Mucosa of descending colon (tissue), 3 donors: ENCODE measurements around the gene PLEKHG4B. TPM values are rescaled to one million over a fixed set of nuclear protein-coding genes. Genes with fewer than 3 reads are reported as not detected.
"Not testable (repeated sequence)": the region's sequence is repeated elsewhere in the genome, so short reads cannot be mapped to it uniquely, and the experiment has no call there.

Experiments used
- ATAC-seq: fragments of 200-7000 bp; cut with Tn5 transposase; one replicate; pipeline ENCODE4 v1.9.1; 2020; ENCODE audit warnings: mild to moderate bottlenecking, moderate library complexity
- DNase-seq, 3 donors: peaks; one replicate each; pipeline ENCODE4 v3.0.0-alpha.2; 2020
- H3K36me3 ChIP-seq: fragments of 200-600 bp; one replicate; pipeline ENCODE4 v1.8.0; 2021; ENCODE audit warnings: low read depth, mild to moderate bottlenecking
- H3K4me1 ChIP-seq: fragments of 200-600 bp; one replicate; pipeline ENCODE4 v1.8.0; 2021; ENCODE audit warnings: low read depth, mild to moderate bottlenecking
- H3K4me3 ChIP-seq: fragments of 200-600 bp; one replicate; pipeline ENCODE4 v1.8.0; 2021; ENCODE audit warnings: mild to moderate bottlenecking
- H3K9me3 ChIP-seq: fragments of 200-600 bp; one replicate; pipeline ENCODE4 v1.8.0; 2021; ENCODE audit warnings: mild to moderate bottlenecking
- intact Hi-C, 2 donors: fragments of 100-400 bp; cut with DNase I in 1 of 2; cut with micrococcal nuclease in 1 of 2; formaldehyde crosslinking; loops; one replicate each; pipeline versions ENCODE4 v1.11.0 to v1.11.1; 2022; cut with DNase I, micrococcal nuclease
- total RNA-seq, 3 donors: library from RNA; stranded (reverse); fragmentation: NEBNext Ultra II Directional in 2 of 3; extraction: Animal tissue kit (Norgen Biotek cat#: 25700) in 2 of 3; gene quantifications; one replicate each; pipeline versions ENCODE4 v1.2.1 to v1.2.4, GENCODE V29; 2021 to 2023
- TF ChIP-seq, protein P1 (sequence below): fragments of 200-600 bp; IDR thresholded peaks from one replicate; pipeline ENCODE4 v1.8.0; 2022; ENCODE audit warnings: antibody characterized with exemption, mild to moderate bottlenecking
- donor health status: DM: no; HTN: no; CAD: no; lungs with moderate emphysema.
- donor health status: DM: no; HTN: no; CAD: no.
- donor health status: DM: no; HTN: yes; CAD: no.

Gene PLEKHG4B
- total RNA-seq, 3 donors from 2014 or later = 0.09 to 3.0 (median 0.36) TPM

DNA sequence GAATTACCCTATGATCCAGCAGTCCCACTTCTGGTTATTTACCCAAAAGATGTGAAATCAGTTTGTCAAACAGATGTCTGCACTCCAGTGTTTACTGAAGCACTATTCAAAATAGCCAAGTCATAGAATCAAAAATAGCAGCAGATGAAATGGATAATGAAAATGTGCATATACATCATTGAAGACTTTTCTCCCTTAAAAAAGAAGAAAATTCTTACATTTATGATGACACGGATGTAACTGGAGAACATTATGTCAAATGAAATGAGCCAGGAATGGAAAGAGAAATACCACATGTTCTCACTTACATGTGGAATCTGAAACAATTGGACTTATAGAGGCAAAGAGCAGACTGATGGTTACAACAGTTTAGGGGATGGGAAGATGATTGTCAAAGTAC, 21.5 kb upstream of the PLEKHG4B start:
- intact Hi-C loops = no loop called here
- H3K4me1 ChIP-seq = no peaks in the 10 kb centered on the region
- no peak overlapping the region for H3K4me3 ChIP-seq
- no peaks in the 10 kb centered on the region for H3K36me3 ChIP-seq
- TF ChIP-seq, protein P1, sequence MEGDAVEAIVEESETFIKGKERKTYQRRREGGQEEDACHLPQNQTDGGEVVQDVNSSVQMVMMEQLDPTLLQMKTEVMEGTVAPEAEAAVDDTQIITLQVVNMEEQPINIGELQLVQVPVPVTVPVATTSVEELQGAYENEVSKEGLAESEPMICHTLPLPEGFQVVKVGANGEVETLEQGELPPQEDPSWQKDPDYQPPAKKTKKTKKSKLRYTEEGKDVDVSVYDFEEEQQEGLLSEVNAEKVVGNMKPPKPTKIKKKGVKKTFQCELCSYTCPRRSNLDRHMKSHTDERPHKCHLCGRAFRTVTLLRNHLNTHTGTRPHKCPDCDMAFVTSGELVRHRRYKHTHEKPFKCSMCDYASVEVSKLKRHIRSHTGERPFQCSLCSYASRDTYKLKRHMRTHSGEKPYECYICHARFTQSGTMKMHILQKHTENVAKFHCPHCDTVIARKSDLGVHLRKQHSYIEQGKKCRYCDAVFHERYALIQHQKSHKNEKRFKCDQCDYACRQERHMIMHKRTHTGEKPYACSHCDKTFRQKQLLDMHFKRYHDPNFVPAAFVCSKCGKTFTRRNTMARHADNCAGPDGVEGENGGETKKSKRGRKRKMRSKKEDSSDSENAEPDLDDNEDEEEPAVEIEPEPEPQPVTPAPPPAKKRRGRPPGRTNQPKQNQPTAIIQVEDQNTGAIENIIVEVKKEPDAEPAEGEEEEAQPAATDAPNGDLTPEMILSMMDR = no peak
- no peaks in the 10 kb centered on the region for H3K9me3 ChIP-seq
- DNase-seq = no peak
- no peak for ATAC-seq

DNA sequence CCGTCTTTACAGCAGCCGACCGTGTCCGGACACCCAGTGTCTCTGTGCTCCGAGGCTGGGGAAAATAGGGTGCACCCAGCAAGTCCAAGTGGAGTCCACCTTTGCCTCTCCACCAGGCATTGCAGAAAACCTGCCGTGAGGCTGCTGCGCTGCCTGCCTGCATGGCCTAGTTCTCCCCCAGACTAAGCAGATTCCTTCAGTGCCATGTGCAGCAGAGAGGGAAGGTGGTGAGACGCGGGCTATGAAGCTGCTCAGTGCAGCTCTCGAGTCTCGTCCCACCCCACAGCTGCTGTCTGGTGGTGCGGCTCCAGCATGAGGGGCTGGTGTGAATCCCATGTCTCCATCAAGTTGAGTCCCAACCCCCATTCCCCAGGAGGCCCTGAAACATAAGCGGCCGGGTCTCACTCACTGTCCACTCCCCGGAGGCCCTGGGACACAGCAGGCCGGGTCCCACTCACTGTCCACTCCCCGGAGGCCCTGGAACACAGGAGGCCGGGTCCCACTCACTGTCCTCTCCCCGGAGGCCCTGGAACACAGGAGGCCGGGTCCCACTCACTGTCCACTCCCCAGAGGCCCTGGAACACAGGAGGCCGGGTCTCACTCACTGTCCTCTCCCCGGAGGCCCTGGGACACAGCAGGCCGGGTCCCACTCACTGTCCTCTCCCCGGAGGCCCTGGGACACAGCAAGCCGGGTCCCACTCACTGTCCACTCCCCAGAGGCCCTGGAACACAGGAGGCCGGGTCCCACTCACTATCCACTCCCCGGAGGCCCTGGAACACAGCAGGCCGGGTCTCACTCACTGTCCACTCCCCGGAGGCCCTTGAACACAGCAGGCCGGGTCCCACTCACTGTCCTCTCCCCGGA, 19.4 kb upstream of the PLEKHG4B start:
- H3K9me3 ChIP-seq, H3K4me1 ChIP-seq, DNase-seq, H3K4me3 ChIP-seq, ATAC-seq, H3K36me3 ChIP-seq, intact Hi-C loops: not testable (repeated sequence)

DNA sequence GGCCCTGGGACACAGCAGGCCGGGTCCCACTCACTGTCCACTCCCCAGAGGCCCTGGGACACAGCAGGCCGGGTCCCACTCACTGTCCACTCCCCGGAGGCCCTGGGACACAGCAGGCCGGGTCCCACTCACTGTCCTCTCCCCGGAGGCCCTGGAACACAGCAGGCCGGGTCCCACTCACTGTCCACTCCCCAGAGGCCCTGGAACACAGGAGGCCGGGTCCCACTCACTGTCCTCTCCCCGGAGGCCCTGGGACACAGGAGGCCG, 18.9 kb upstream of the PLEKHG4B start:
- H3K4me3 ChIP-seq, H3K36me3 ChIP-seq, H3K4me1 ChIP-seq, ATAC-seq, H3K9me3 ChIP-seq, DNase-seq, intact Hi-C loops: not testable (repeated sequence)

DNA sequence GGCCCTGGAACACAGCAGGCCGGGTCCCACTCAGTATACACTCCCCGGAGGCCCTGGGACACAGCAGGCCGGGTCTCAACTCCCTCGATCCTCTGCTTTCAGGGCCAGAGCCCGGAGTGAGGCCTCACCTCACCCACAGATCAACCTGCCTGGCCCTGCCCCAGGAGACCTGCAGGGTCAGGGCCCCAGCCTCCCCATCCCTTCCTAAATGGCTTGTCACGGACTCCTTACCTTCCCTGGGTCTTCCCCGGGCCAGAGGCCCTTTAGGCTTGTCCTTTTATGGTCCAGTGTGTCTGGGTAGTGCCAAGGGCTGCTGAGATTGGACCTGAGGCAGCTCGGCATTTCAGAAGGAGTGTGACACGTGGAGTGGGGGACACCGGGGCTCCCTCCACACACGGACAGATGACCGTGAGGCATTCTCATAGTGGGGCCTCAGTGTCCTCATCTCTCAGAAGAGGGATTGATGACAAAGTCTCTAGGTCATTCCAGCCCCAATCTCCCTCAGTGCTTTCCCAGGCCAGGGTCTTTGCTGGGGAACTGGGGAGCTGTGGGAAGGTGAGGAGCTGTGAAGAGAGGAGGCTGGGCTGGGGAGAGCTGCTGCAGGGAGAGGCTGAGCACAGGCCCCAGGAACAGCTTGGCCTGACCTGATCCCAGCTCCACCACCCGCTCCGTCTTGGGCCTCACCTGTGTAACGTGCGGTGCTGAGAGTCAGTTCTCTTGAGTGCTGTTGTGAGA, 18.0 kb upstream of the PLEKHG4B start:
- no peak for DNase-seq
- no peak overlapping the region for H3K4me3 ChIP-seq
- intact Hi-C loops = no loop called here
- H3K36me3 ChIP-seq = no peaks in the 10 kb centered on the region
- TF ChIP-seq, protein P1 = no peak
- no peak for ATAC-seq
- no peaks in the 10 kb centered on the region for H3K4me1 ChIP-seq
- H3K9me3 ChIP-seq = no peaks in the 10 kb centered on the region

DNA sequence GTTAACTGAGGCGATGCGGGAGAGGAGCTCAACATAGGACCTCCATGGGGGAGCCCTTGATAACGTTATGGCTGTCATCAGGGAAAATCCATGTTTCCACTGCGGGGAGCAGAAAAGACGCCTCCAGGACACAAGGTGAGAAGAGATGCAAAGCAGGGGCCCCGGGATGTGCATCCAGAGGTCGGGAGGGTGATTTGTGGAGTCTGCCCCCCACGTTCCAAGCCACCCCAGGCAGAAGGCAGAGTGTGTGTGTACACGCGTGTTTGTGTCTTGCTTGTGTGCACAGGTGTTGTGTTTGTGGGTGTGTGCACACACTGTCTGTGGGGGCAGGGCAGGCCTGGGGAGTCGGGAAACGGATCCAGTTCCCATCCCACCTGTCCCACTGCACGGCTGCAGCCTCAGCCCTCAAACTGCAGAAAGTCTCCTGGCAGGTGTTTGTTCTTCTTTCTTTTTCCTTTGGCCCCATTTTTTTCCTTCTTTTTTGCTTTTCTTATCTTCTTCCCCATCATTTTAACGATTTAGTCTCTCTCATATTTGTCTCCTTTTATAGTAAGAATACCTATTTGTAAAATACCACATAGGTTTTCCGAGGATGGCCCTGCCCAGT, 17.4 kb upstream of the PLEKHG4B start:
- Histone ChIP-seq H3K4me3 (no peak overlapping the region), H3K4me1 (no peaks in the 10 kb centered on the region), H3K9me3 (no peaks in the 10 kb centered on the region), H3K36me3 (no peaks in the 10 kb centered on the region)
- DNase-seq (no peak), ATAC-seq (no peak)
- TF ChIP-seq, protein P1 = no peak
- intact Hi-C loops = no loop called here

DNA sequence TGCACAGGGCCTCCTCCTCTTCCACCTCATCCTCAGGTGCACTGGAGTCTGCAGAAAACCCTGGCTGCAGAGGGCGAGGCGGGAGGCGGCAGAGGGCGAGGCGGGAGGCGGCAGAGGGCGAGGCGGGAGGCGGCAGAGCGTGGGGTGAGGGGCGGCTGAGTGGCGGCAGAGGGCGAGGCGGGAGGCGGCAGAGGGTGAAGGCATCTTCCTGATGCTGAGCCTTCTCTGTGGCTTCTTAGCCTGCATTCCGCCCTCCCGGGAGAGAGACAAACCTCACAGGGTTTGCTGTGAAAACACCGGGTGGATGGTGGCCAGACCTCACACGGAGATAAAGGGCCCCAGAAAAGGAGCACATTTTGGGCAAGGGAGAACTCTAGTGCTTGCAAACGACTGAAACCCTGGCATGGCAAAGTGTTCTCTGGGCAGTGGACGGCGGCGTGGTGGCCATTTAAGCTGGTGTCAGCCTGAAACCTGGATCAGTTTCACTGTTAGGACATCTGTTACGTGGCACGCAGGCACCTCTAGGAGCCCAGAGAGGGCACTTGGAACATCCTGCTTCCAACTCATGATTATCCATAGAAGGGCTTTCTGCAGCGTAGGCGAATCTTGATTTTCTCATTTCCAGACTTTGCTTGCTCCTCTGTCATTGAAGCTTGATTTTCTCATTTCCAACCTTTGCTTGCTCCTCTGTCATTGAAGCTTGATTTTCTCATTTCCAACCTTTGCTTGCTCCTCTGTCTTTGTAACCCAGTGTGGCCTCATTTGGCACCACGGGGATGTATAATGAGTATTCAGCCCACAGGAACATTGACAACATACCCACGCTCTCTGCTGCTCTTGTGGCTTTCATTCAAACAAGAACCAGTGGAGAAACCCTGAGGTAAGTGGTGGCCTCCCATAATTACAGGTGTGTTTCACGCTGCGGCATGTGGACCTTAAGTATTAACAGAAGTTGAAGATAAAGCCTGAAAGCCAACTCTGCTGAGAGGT, 16.3 kb upstream of the PLEKHG4B start:
- Histone ChIP-seq H3K36me3 (no peaks in the 10 kb centered on the region), H3K9me3 (no peaks in the 10 kb centered on the region), H3K4me3 (no peak overlapping the region), H3K4me1 (no peaks in the 10 kb centered on the region)
- no peak for ATAC-seq
- no peak for DNase-seq
- intact Hi-C loops = no loop called here
- TF ChIP-seq, protein P1 = no peak
